ENCODE measurements around the gene DENND4B.
A peak's percentile ranks its signal among the peaks of the same experiment; 100 is the strongest.

DENND4B gene

GRCh38 chr1:153932156-153933131 is 14.1 kb downstream of the DENND4B start:
- DNase-seq: no peak
- TF ChIP-seq POLR2A (IDR thresholded peaks at IDR 0.05; ENCODE audit: low read length): no peak
- TF ChIP-seq GATA1 (IDR thresholded peaks at IDR 0.05; ENCODE audit: low read depth, low read length): no peak

- TF ChIP-seq POLR2A (IDR thresholded peaks at IDR 0.05; ENCODE audit: low read length) (no peak), GATA1 (IDR thresholded peaks at IDR 0.05; ENCODE audit: low read depth, low read length) (no peak)
- DNase-seq: no peak
These were observed 16.3 kb downstream of the DENND4B start for GRCh38 chr1:153929981-153930948.

GRCh38 chr1:153929426-153929825 is 17.1 kb downstream of the DENND4B start:
- no peak for DNase-seq
- no peak for TF ChIP-seq POLR2A (IDR thresholded peaks at IDR 0.05; ENCODE audit: low read length)
- TF ChIP-seq GATA1 (IDR thresholded peaks at IDR 0.05; ENCODE audit: low read depth, low read length): no peak

GRCh38 chr1:153928791-153929341 is 17.7 kb downstream of the DENND4B start:
- no peak for DNase-seq

DNA sequence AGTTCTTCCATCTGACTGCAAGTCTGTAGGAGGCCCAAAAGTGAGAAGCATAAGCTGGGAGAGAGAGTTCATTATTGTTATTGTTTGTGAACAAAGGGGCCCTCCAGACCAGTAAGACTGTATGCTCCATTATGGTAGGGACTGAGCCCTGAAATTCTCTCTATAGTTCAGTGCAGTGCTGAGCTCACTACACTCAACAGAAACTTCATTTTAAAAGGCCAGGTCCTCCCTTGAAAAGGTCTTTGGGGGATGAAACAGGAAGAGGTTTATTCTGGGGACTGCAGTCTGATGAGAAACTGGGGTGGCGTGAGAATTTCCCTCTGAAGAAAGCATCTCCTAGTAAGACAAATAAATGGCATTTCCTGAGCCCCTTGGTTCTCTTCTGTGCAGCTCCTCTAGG is 18.3 kb downstream of the DENND4B start:
- DNase-seq: no peak
- TF ChIP-seq POLR2A (IDR thresholded peaks at IDR 0.05; ENCODE audit: low read length) (no peak), GATA1 (IDR thresholded peaks at IDR 0.05; ENCODE audit: low read depth, low read length) (no peak)

More at GRCh38 chr1:153928791-153929341, 17.7 kb downstream of the DENND4B start:
- no peak for TF ChIP-seq POLR2A (IDR thresholded peaks at IDR 0.05; ENCODE audit: low read length)
- TF ChIP-seq GATA1 (IDR thresholded peaks at IDR 0.05; ENCODE audit: low read depth, low read length): no peak

- TF ChIP-seq POLR2A (IDR thresholded peaks at IDR 0.05; ENCODE audit: low read length) (no peak), GATA1 (IDR thresholded peaks at IDR 0.05; ENCODE audit: low read depth, low read length) (no peak)
- no peak for DNase-seq
These were observed 20.1 kb downstream of the DENND4B start for GRCh38 chr1:153926405-153926804.

- peak; percentile 100 for DNase-seq
- TF ChIP-seq GATA1 (IDR thresholded peaks at IDR 0.05; ENCODE audit: low read depth, low read length): no peak
- TF ChIP-seq POLR2A (IDR thresholded peaks at IDR 0.05; ENCODE audit: low read length): peak; percentile 71
These were observed 23.3 kb downstream of the DENND4B start, which contains the start of gene GATAD2B for GRCh38 chr1:153922972-153923925. TSS of gene GATAD2B (minus strand) at chr1:153922972. CDS start at chr1:153828347, 94,625 bp downstream.

- TF ChIP-seq GATA1 (IDR thresholded peaks at IDR 0.05; ENCODE audit: low read depth, low read length) (no peak), POLR2A (IDR thresholded peaks at IDR 0.05; ENCODE audit: low read length) (no peak)
- DNase-seq: peak; percentile 84 to 89
These were observed 24.2 kb downstream of the DENND4B start for GRCh38 chr1:153922076-153922971.

GRCh38 chr1:153921803-153922075 is 24.8 kb downstream of the DENND4B start:
- TF ChIP-seq GATA1 (IDR thresholded peaks at IDR 0.05; ENCODE audit: low read depth, low read length) (no peak), POLR2A (IDR thresholded peaks at IDR 0.05; ENCODE audit: low read length) (peak; percentile 25)
- DNase-seq: no peak

DNA sequence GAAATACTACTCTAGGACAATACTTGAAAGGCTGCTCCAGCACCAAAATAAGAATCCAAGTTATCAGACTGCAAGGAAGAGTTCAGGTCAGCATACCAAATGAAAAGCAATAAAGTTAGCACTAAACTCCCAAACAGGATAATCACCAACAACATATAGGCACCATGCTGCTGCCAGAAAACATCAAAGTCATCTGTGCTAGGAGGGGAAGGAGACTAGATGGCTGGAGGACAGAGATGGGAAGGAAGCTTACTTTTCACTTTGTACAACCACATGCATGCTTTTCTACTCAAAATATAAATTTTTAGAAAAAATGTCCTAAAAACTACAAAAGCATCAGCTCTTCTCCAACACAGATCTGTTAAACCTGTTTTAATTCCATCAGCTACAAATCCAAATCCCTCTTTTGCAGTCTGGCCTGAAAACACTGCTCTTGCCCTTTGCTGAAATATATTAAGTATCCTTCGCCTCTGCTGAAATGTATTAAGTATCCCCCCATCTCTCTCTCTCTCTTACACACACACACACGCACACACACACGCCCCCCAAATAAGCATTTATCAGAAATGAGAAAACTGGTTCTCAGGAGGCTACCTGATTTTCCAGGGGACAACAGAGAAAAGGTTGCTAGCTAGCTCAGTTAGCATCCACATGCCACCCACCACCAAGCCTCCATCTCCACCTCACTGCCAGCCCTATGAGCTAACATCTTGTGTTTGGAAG is 25.3 kb downstream of the DENND4B start:
- DNase-seq: peak in 1 of 2 experiments; percentile 43
- TF ChIP-seq POLR2A (IDR thresholded peaks at IDR 0.05; ENCODE audit: low read length) (no peak), GATA1 (IDR thresholded peaks at IDR 0.05; ENCODE audit: low read depth, low read length) (no peak)
